LHCN-M2 (cell line): ENCODE measurements around the gene ARSB. TPM values are rescaled to one million over a fixed set of nuclear protein-coding genes. Genes with fewer than 3 reads are reported as not detected.

Source experiments
- total RNA-seq: library from RNA; depleted of rRNA; stranded (reverse); fragments of >200 nt; gene quantifications from 2 replicates; pipeline ENCODE4 v1.2.3, GENCODE V29; 2014; rRNA removed

ARSB gene
- total RNA-seq, 1 experiment from 2014 or later, result 27.3 TPM

Other genes with a start within 250 kb of the ARSB start
- 0.13 and 0.17 TPM in 2 replicates for gene DMGDH, start 84.4 kb upstream of the ARSB start, total RNA-seq
- 0.45 and 0.63 TPM in 2 replicates for gene BHMT2, start 84.5 kb upstream of the ARSB start, total RNA-seq
- gene BHMT, start 126.5 kb upstream of the ARSB start, total RNA-seq, result not detected in 2 replicates